ENCODE results near the gene RPTOR.

GRCh38 chr17:80820331-80820730, 275.7 kb downstream of the RPTOR start:
- TF ChIP-seq, protein P1, sequence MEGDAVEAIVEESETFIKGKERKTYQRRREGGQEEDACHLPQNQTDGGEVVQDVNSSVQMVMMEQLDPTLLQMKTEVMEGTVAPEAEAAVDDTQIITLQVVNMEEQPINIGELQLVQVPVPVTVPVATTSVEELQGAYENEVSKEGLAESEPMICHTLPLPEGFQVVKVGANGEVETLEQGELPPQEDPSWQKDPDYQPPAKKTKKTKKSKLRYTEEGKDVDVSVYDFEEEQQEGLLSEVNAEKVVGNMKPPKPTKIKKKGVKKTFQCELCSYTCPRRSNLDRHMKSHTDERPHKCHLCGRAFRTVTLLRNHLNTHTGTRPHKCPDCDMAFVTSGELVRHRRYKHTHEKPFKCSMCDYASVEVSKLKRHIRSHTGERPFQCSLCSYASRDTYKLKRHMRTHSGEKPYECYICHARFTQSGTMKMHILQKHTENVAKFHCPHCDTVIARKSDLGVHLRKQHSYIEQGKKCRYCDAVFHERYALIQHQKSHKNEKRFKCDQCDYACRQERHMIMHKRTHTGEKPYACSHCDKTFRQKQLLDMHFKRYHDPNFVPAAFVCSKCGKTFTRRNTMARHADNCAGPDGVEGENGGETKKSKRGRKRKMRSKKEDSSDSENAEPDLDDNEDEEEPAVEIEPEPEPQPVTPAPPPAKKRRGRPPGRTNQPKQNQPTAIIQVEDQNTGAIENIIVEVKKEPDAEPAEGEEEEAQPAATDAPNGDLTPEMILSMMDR (IDR thresholded peaks at IDR 0.05; ENCODE audit: low read depth, low read length) = no peak
- no peak for TF ChIP-seq EZH2phosphoT487 (IDR thresholded peaks at IDR 0.05; ENCODE audit: low read depth)
